ENCODE results near the gene GIMAP2. TPM values are rescaled to one million over a fixed set of nuclear protein-coding genes. Genes with fewer than 3 reads are reported as not detected.

Gene GIMAP2
- total RNA-seq, 1 experiment from 2014 or later = not detected

- Mint-ChIP-seq H3K4me1 (no peaks in the 10 kb centered on the region), H3K27ac (no peak overlapping the region), H3K27me3 (ENCODE audit: low read depth) (peaks cover 100% of the 10 kb centered on the region), H3K36me3 (ENCODE audit: insufficient read depth in 1 of 3, low read depth in 3 of 3) (no peaks in the 10 kb centered on the region), H3K9me3 (peaks cover 0 to 22% of the 10 kb centered on the region in 2 experiments; a peak in 2 of 5 replicates), H3K4me3 (no peak overlapping the region)
- Histone ChIP-seq H3K18ac (ENCODE audit: insufficient read length, low read depth, low read length) (no peak overlapping the region), H3K4ac (ENCODE audit: low read depth, low read length) (no peak overlapping the region), H3K23ac (ENCODE audit: insufficient read length, low read depth, low read length) (no peak overlapping the region), H3K4me1 (ENCODE audit: insufficient read depth, low read length) (no peaks in the 10 kb centered on the region), H2BK120ac (ENCODE audit: low read depth, low read length, poor library complexity, severe bottlenecking) (no peak overlapping the region), H3K9ac (ENCODE audit: extremely low read depth, insufficient read length, low read length) (no peak overlapping the region), H4K20me1 (ENCODE audit: control insufficient read depth, insufficient read depth, insufficient read length) (no peaks in the 10 kb centered on the region), H2AK5ac (ENCODE audit: insufficient read length, low read length) (no peak overlapping the region), H4K91ac (ENCODE audit: insufficient read length, low read depth, low read length) (no peak overlapping the region), H2AFZ (ENCODE audit: low read length) (no peak overlapping the region), H2BK5ac (ENCODE audit: insufficient read length, low read length) (no peak overlapping the region), H2BK20ac (ENCODE audit: low read depth, low read length, poor library complexity, severe bottlenecking) (no peak overlapping the region), H3T11ph (ENCODE audit: low read length) (no peak overlapping the region), H3K27ac (ENCODE audit: insufficient read length, low read depth, low read length) (no peak overlapping the region), H3K27me3 (ENCODE audit: insufficient read depth, low read length) (peaks cover 4% of the 10 kb centered on the region; the same call in 1 of the 2 replicates), H4K8ac (replicated peaks; ENCODE audit: insufficient read length, low read depth, low read length) (no peak overlapping the region), H3K4me2 (ENCODE audit: insufficient read depth, insufficient read length, low read length) (no peak overlapping the region), H3K9me3 (ENCODE audit: control insufficient read depth, low read depth, low read length) (no peaks in the 10 kb centered on the region), H3K23me2 (ENCODE audit: insufficient read length, low read depth, low read length, poor library complexity, severe bottlenecking) (no peaks in the 10 kb centered on the region), H3K79me2 (ENCODE audit: insufficient read depth, low read length) (no peaks in the 10 kb centered on the region), H3K79me1 (ENCODE audit: insufficient read depth, low read depth, low read length, poor library complexity, severe bottlenecking) (no peaks in the 10 kb centered on the region), H2BK12ac (ENCODE audit: insufficient read length, low read depth, low read length) (no peak overlapping the region), H3K56ac (ENCODE audit: insufficient read length, low read depth, low read length) (no peak overlapping the region), H4K5ac (ENCODE audit: insufficient read length, low read depth, low read length) (no peak overlapping the region), H2BK15ac (ENCODE audit: low read depth, low read length) (no peak overlapping the region), H3K14ac (ENCODE audit: insufficient read depth, low read length) (no peak overlapping the region)
- no peak for DNase-seq
- TF ChIP-seq CTCF (conservative IDR thresholded peaks at IDR 0.05) = no peak
- no CpG with 5 or more reads among the region's 52 CpGs for WGBS (ENCODE audit: extremely low coverage, insufficient read length, low lambda C conversion rate)
Observed at GRCh38 chr7:150719960-150720891, 34.7 kb downstream of the GIMAP2 start.
